Heart left ventricle (tissue), 16 donors: ENCODE data around the gene MAGI2. TPM values are rescaled to one million over a fixed set of nuclear protein-coding genes. Genes with fewer than 3 reads are reported as not detected.

Source experiments
- ATAC-seq, 4 donors: fragments of 200-7000 bp; cut with Tn5 transposase; one replicate each; pipeline ENCODE4 v1.9.1; 2020 to 2022; ENCODE audit warnings: moderate library complexity in 4 of 4, mild to moderate bottlenecking in 3 of 4, moderate number of reproducible peaks in 1 of 4
- DNase-seq, 5 donors: peaks; one replicate each; pipeline ENCODE4 v3.0.0-alpha.2; 2020
- H3K27ac ChIP-seq, 12 donors: fragments of 200-600 bp; sonication (generic) in 4 of 12; one replicate each; pipeline versions ENCODE4 v1.5.0 to v1.8.0; 2016 to 2022; ENCODE audit warnings: mild to moderate bottlenecking in 2 of 12
- H3K27me3 ChIP-seq, 9 donors: fragments of 200-600 bp; sonication (generic) in 2 of 9; one replicate each; pipeline versions ENCODE4 v1.5.1 to v1.8.0; 2016 to 2022; ENCODE audit warnings: mild to moderate bottlenecking in 3 of 9
- H3K36me3 ChIP-seq, 9 donors: fragments of 200-600 bp; sonication (generic) in 2 of 9; one replicate each; pipeline versions ENCODE4 v1.5.0 to v1.8.0; 2018 to 2022; ENCODE audit warnings: mild to moderate bottlenecking in 2 of 9
- H3K4me1 ChIP-seq, 12 donors: fragments of 200-600 bp; sonication (generic) in 4 of 12; one replicate each; pipeline versions ENCODE4 v1.5.0 to v1.8.0; 2016 to 2022; ENCODE audit warnings: mild to moderate bottlenecking in 3 of 12
- H3K4me3 ChIP-seq, 12 donors: fragments of 200-600 bp; sonication (generic) in 4 of 12; one replicate each; pipeline versions ENCODE4 v1.5.0 to v1.8.0; 2017 to 2022; ENCODE audit warnings: mild to moderate bottlenecking in 9 of 12, moderate library complexity in 4 of 12
- H3K9me3 ChIP-seq, 12 donors: fragments of 200-600 bp; sonication (generic) in 4 of 12; one replicate each; pipeline versions ENCODE4 v1.5.0 to v1.8.0; 2016 to 2022; ENCODE audit warnings: mild to moderate bottlenecking in 1 of 12
- POLR2A ChIP-seq, 2 donors: fragments of 450-650 bp; IDR thresholded peaks; one replicate each; pipeline ENCODE4 v1.6.1; 2017; ENCODE audit warnings: antibody characterized with exemption in 2 of 2, mild to moderate bottlenecking in 2 of 2, moderate library complexity in 2 of 2
- WGBS, 4 donors: extraction: QIAGEN DNeasy Blood & Tissue Kit in 2 of 4; methylation state at CpG; one replicate each; pipeline versions ENCODE4 v1.1.5 to v1.1.7; 2013 to 2018; 5-methylcytosine and 5-hydroxymethylcytosine counted together
- intact Hi-C, 10 donors: fragments of 100-400 bp; cut with DNase I; formaldehyde crosslinking; loops; one replicate each; pipeline versions ENCODE4 v1.11.1 to v1.14.2; 2022
- polyA plus RNA-seq, 2 donors: library from polyadenylated mRNA; stranded (reverse); fragments of 200-250 nt; gene quantifications; one replicate each; pipeline ENCODE4 v1.2.3, GENCODE V29; 2013
- total RNA-seq, 9 donors: library from RNA; depleted of rRNA in 2 of 9; stranded (reverse); fragments of >200 nt in 2 of 9; fragmentation: NEBNext Ultra II Directional in 3 of 9; extraction: Animal tissue kit (Norgen Biotek cat#: 25700) in 3 of 9; gene quantifications; one replicate each; pipeline versions ENCODE4 v1.1.0 to v1.2.4, GENCODE V29; 2016 to 2023
- TF ChIP-seq, protein P1 (sequence below), 12 donors: fragments of 200-600 bp; sonication (generic) in 4 of 12; IDR thresholded peaks; one replicate each; pipeline versions ENCODE4 v1.5.0 to v1.8.0; 2018 to 2022; ENCODE audit warnings: antibody characterized with exemption in 12 of 12, mild to moderate bottlenecking in 5 of 12
- donor health status: ischemic (EF 13 %, LVEDD 7.1; RV severe dilation, severe dysfunction).
- donor health status: healthy with polysubstance abuse.
- donor health status: DM: no; HTN: yes; CAD: no.
- donor health status: DM: no; HTN: no; CAD: no.
- donor health status: ischemic (EF 25% LVEDD 6.9; RV normal size, moderate dysfunction).
- donor health status: ischemic (EF 25% LVEDD 5.7; RV mildly dilated, moderate dysfunction).
- donor health status: healthy.
- donor health status: DM: yes; HTN: yes; CAD: no.
- donor health status: ischemic (EF 35%, LVEDD 5.7; RV mildly dilated, moderate dysfunction).
- donor health status: nonischemic (EF 11% LVEDD 7.7; RV severe dilation, severe dysfunction).
- donor health status: DM: yes; HTN: yes; CAD: no.
- donor health status: PGD.
- donor health status: ischemic (EF 29% LVEDD 5.4; RV normal size, mild dysfunction).
- donor health status: nonischemic (EF 23%, LVEDD 6.1; RV moderate dilation, normal function).

MAGI2 gene
- total and polyA plus RNA-seq, 11 donors, result 1.1 to 6.8 (median 3.8) TPM

GRCh38 chr7:79096361-79096805, 357.1 kb downstream of the MAGI2 start:
- H3K9me3 ChIP-seq, result no peaks in the 10 kb centered on the region
- no peaks in the 10 kb centered on the region for H3K27me3 ChIP-seq
- H3K4me3 ChIP-seq, result no peak overlapping the region
- TF ChIP-seq, protein P1, sequence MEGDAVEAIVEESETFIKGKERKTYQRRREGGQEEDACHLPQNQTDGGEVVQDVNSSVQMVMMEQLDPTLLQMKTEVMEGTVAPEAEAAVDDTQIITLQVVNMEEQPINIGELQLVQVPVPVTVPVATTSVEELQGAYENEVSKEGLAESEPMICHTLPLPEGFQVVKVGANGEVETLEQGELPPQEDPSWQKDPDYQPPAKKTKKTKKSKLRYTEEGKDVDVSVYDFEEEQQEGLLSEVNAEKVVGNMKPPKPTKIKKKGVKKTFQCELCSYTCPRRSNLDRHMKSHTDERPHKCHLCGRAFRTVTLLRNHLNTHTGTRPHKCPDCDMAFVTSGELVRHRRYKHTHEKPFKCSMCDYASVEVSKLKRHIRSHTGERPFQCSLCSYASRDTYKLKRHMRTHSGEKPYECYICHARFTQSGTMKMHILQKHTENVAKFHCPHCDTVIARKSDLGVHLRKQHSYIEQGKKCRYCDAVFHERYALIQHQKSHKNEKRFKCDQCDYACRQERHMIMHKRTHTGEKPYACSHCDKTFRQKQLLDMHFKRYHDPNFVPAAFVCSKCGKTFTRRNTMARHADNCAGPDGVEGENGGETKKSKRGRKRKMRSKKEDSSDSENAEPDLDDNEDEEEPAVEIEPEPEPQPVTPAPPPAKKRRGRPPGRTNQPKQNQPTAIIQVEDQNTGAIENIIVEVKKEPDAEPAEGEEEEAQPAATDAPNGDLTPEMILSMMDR (IDR thresholded peaks at IDR 0.05), result no peak
- TF ChIP-seq POLR2A (IDR thresholded peaks at IDR 0.05), result no peak
- DNase-seq, result no peak
- intact Hi-C loops, result no loop called here
- WGBS, 4 donors, result 40 to 55% (median 44%) methylated on average over 1 of the region's 1 CpG
- H3K36me3 ChIP-seq, result no peaks in the 10 kb centered on the region
- no peak for ATAC-seq
- H3K4me1 ChIP-seq, result peaks cover 0 to under 1% (median 0%) of the 10 kb centered on the region in 12 donors
- H3K27ac ChIP-seq, result no peak overlapping the region

GRCh38 chr7:79093421-79093820, 360.0 kb downstream of the MAGI2 start:
- Histone ChIP-seq H3K36me3 (no peaks in the 10 kb centered on the region), H3K9me3 (peaks cover 0 to 12% (median 0%) of the 10 kb centered on the region in 12 donors), H3K27ac (no peak overlapping the region), H3K4me1 (peaks cover 0 to 5% (median 0%) of the 10 kb centered on the region in 12 donors), H3K27me3 (no peaks in the 10 kb centered on the region), H3K4me3 (no peak overlapping the region)
- intact Hi-C loops, result no loop called here
- ATAC-seq (no peak), DNase-seq (no peak)
- TF ChIP-seq POLR2A (IDR thresholded peaks at IDR 0.05), result no peak

DNA sequence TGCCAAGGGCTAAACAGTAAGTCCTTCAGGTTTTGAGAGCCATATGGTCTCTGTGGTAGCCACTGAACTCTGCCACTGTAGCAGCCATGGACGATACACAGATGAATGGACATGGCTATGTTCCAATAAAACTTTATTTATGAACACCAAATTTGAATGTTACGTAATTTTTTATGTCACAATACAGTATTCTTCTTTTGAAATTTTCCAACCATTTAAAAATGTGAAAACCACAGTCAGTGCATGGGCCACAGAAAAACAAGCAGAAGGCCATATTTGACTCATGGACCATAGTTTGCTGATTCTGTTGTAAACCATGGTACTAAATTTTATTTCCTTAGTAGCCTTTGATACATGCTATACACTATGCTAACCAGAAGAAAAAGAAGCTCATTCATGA, 361.8 kb downstream of the MAGI2 start:
- H3K27ac ChIP-seq, result no peak overlapping the region
- no peak overlapping the region for H3K4me3 ChIP-seq
- H3K27me3 ChIP-seq, result no peaks in the 10 kb centered on the region
- 77 to 88% (median 84%) methylated on average over 2 of the region's 2 CpGs for WGBS, 4 donors
- peaks cover 0 to 26% (median 0%) of the 10 kb centered on the region in 12 donors for H3K9me3 ChIP-seq
- intact Hi-C loops, result no loop called here
- DNase-seq (no peak), ATAC-seq (no peak)
- no peak for TF ChIP-seq POLR2A (IDR thresholded peaks at IDR 0.05)
- no peaks in the 10 kb centered on the region for H3K36me3 ChIP-seq
- peaks cover 0 to 5% (median 0%) of the 10 kb centered on the region in 12 donors for H3K4me1 ChIP-seq

DNA sequence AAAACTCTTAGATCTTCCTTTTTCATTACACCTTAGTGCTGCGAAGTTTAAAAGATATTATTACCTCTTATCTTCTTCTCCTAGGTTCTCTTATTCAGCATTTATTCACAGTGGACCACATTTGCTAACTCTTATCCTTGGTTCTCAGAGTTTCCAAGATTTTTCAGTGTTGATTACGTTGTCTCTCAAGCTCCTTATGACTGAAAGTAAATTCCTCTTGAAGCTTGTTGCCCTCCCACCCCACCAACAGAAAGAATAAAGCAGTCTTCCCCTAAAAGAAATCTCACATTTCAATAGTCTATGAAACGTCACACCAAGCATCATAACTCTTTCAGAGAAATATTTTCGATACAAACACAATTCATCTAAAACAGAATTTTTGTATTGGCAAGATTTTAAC, 362.5 kb downstream of the MAGI2 start:
- Histone ChIP-seq H3K27me3 (no peaks in the 10 kb centered on the region), H3K4me3 (no peak overlapping the region), H3K27ac (no peak overlapping the region), H3K4me1 (peaks cover 0 to 5% (median 0%) of the 10 kb centered on the region in 12 donors), H3K36me3 (no peaks in the 10 kb centered on the region), H3K9me3 (peaks cover 0 to 32% (median 0%) of the 10 kb centered on the region in 12 donors)
- ATAC-seq (no peak), DNase-seq (no peak)
- intact Hi-C loops, result no loop called here
- 64 to 77% (median 71%) methylated on average over 4 of the region's 4 CpGs for WGBS, 4 donors
- TF ChIP-seq, protein P1 (IDR thresholded peaks at IDR 0.05), result no peak
- TF ChIP-seq POLR2A (IDR thresholded peaks at IDR 0.05), result no peak

DNA sequence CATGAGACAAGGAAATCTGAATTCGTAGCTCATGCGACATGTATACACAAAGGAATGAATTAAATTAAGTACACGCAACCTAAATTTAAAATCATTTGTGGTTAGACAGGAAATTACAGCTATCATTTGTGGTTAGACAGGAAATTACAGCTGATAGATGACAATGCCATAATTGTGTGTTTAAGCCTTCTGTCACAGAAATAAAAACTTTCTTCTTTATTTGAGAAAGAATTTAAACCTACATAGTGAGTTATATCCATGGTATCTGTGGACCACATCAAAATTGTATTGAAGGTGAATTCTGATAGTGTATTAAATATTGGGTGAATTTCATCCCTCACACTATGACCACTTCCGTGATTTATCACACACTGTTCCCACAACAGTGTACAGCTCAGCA, 362.9 kb downstream of the MAGI2 start:
- H3K27ac ChIP-seq, result no peak overlapping the region
- ATAC-seq, result no peak
- peaks cover 0 to 5% (median 0%) of the 10 kb centered on the region in 12 donors for H3K4me1 ChIP-seq
- peaks cover 0 to 37% (median 0%) of the 10 kb centered on the region in 12 donors for H3K9me3 ChIP-seq
- H3K4me3 ChIP-seq, result no peak overlapping the region
- DNase-seq, result no peak
- no peaks in the 10 kb centered on the region for H3K36me3 ChIP-seq
- no peaks in the 10 kb centered on the region for H3K27me3 ChIP-seq
- 46 to 55% (median 50%) methylated on average over 4 of the region's 4 CpGs for WGBS, 4 donors
- TF ChIP-seq, protein P1 (IDR thresholded peaks at IDR 0.05), result no peak
- no peak for TF ChIP-seq POLR2A (IDR thresholded peaks at IDR 0.05)
- intact Hi-C loops, result no loop called here
